OCI-M1 (cell line): ENCODE measurements around the gene PTPMT1.

ENCODE experiments used
- DNase-seq: peaks from one replicate; lab custom pipeline; 2025; lab: John Stamatoyannopoulos, UW

The PTPMT1 gene

DNA sequence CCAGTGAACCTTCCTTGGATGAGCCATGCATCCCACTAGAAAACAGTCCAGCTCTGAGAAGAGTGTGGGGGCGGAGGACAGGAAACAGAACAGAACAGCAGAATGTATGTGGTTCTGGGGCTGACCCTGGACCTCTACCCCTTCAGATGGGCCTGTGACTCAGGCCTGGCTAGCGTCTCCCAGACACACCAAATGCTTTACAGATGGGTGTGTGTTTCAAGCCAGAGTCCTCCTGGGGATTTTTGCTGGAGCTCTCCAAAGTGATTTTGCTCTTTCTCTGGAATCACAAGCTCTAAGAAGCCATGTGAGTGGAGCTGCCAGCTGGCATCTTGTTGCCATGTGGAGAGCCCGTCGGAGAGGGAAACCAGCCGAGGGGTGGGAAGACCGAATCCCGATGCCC lies 42.0 kb downstream of the PTPMT1 start:
- DNase-seq = no peak

DNA sequence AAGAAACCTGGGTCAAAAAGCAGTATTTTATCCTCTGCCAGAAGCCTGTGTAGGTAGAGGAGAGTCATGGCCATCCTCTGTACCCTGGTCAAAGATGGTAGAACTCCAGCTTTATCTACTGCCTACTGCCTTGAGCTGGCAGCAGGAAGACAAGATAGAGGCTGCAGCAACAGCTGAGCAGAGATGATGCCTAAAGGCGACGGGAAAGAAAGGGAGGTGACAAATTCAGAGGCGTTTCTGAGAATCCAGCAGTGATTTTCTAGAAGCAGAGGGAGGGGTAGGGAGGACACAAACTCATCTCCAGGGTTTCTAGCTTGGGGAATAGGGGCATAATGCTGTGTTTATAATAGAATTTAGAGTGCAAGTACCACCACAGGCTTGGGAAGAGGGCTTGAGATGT lies 44.3 kb downstream of the PTPMT1 start:
- peak; percentile 52 for DNase-seq

DNA sequence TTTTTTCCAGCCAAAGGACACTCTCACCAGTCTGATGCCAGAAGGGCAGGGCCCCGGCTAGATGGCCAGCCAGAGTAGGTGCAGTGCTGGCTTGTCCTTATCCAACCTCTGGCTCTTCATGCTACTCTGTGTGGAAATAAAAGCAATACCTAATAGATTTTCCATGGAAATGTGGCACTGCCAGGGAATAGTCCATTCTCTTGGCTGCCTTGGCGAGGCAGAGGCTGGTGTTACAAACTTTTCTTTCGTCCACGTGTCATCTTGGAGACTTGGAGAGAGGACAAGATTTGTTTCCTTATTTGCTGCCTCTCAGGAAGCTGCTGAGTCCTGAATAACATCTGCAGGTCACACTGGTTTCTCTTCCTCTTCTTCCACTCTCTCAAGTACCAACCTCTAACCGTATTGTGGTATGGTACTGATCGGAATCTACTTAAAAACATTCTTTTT lies 46.0 kb downstream of the PTPMT1 start:
- no peak for DNase-seq

DNA sequence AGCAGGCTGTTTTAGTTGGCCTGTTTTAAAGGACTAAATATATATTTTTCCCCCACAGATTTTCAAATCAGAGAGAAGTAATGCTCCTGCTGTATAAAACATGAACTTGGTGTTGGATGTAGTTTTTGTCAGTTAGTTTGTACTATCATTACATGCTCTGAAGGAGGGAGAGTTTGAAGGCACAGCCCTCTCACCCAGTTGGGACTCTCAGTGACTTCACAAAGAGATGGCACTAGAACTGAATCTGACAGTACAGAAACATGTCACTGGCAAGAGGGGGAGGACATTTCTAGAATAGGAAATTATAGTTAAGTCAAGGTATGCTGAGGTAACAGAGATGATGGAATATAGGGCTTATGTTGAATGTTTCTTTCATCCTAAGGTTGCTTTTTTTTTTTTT lies 49.9 kb downstream of the PTPMT1 start:
- no peak for DNase-seq

DNA sequence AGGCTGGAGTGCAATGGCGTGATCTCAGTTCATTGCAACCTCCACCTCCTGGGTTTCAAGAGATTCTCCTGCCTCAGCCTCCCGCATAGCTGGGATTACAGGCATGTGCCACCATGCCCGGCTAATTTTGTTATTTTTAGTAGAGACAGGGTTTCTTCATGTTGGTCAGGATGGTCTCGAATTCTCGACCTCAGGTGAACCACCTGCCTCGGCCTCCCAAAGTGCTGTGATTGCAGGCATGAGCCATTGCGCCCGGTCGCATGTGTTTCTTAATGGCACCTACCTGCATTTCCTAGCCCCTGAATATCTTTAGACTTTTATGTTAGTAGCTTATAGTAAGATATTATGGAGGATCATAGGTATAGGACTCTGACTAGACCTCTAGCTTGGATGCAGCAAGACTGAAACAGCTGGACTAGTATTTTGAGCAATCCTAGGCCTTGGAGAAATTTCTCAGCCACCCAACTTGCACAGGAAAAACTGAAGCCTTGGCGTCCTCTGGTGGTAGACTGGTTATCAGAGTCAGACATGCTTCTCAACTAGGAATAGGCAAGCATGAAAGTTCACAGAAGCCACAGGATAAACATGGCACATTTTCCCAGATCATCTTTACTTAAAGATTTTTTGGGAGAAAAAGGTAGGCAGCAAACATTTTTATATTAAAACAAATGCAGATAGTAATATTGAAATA lies 51.5 kb downstream of the PTPMT1 start:
- peak; percentile 63 for DNase-seq

DNA sequence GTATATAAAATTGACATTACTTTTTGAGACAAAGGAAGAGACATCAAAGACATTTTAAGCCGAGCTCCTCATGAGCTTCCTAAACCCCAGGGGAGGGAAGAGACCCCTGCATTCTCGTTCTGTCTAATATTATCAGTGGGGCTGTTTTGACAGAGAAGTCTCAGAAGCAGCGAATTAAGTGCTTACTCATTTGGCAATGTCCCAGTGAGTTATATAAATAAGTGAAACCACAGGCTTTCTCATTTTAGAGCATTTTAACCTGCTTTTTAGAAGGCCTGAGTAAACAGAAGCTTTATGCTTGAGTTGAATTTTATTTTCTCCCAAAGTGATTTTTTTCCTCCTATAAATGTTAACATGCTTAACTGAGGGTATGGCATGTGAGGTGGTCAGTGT lies 52.0 kb downstream of the PTPMT1 start:
- DNase-seq = no peak

DNA sequence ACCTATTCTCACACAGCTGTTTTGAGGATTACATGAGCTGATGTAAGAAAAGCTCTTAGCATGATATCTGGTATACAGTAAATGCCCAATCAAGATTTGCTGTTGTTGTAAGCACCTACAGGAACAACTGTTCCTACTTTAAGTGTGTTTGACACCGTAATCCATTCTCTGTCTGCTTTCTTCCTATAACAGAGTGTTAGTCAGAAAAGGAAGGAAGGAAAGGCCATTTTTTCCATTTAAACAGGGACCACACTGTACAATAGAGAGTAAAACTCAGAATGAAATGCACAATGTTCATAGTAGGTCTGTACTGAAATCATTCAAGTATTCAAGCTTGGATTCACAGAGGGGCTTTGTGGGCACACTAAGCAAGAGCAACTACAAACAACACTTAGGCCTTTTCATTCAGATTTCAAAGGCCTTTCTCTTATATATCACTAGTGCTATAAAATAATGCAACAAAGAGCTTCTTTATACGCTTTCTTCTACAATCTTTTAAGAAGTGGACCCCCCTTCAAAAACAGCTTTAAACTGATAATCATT lies 55.5 kb downstream of the PTPMT1 start:
- no peak for DNase-seq
